GM21526 (cell line): ENCODE data around the gene SMAD4.

ENCODE experiments used
- ATAC-seq: cut with Tn5 transposase; IDR thresholded peaks from one replicate; pipeline ENCODE4 v1.9.1; 2021; ENCODE audit warnings: moderate library complexity; ENCODE audit not compliant: unreplicated experiment, low FRiP score

Gene SMAD4

DNA sequence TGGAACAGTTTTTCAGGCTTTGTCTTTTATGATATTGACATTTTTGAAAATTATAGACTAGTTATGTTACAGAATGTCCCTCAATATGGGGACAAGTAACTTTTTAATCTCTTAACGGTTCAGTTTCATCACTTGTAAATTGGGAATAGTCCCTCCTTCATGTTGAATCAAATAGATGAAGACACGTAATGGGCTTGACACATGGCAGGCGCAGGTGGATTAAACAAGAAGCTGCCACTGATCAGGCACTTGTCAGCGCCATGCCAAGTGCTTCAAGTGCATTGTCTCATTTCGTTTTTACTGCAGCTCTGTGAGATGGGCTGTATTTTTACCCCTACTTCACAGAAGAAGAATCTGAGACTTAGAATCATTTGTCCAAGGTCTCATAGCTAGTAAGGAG lies 9.5 kb upstream of the SMAD4 start:
- no peak for ATAC-seq

DNA sequence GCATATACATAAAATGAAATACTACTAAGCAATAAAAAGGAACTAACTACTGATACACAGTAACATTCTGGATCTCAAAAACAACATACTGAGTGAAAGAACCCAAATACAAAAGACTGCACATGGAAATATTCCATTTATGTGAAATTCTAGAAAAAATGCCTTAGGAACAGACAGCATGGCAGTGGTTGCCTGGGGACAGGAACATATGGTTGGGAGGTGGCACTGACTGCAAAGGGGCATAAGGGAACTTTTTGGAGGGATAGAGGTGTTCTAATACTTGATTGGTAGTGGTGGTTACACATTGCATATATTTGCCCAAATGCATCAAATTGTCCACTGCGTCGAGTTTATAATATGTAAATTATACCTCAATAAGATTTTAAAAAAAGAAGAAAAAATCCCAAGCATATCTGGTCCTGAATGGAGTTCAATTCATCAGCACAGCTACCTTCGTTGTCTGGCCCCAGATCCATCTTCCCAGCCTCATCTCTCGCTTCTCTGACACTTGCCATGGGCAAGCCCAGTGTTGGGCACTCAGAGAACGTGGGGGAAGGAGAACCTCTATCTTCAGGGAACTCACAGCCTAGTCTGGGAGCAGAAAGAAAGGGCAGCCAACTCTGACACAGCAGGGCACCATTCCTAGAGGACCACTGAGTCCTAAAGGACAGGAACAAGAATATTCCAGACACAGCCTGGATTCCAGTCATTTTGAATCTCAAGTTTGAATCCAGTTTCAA lies 8.6 kb upstream of the SMAD4 start:
- ATAC-seq, result no peak

DNA sequence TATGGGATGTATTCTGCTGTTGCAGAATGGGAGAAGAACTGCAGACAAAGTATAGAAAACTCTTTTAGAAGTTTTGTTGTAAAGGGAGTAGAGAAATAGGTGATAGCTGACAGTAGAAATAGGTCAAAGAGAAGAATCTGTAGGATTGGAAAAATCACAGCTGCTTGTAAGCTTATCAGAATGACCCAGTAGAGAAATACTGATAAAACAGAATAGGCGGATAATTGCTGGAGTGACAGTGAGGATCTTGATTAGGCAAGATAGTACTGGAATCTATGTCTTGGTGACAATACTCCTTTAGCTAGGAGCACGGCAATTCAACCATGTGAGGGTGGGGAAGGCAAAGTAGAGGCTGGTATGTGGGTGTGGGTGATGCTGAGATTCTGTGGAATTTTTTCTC lies 4.5 kb upstream of the SMAD4 start:
- no peak for ATAC-seq

DNA sequence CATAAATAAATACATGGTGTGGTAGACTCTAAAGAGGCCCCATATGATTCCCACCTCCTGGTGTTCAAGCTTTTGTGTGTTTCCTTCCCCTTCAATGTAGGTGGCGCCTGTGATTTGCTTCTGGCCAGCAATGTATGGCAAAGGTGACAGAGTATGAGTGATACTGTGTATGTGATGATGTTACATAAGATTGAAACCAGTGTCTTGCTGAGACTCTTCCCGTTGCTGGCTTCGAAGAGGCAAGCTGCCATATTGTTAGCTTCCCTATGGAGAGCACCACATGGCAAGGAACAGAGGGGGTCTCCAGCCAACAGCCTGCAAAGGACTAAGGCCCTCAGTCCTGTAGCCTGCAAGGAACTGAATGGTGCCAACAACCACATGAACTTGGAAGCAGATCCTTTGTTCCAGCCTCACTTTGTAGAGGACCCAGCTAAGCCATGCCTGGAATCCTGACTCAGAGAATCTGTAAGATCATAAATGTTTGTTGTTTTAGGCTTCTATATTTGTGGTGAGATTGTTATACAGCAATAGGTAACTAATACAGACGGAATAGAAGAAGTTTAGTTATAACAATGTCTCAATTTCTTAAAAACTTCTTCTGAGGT lies 1.7 kb upstream of the SMAD4 start:
- ATAC-seq, result no peak

DNA sequence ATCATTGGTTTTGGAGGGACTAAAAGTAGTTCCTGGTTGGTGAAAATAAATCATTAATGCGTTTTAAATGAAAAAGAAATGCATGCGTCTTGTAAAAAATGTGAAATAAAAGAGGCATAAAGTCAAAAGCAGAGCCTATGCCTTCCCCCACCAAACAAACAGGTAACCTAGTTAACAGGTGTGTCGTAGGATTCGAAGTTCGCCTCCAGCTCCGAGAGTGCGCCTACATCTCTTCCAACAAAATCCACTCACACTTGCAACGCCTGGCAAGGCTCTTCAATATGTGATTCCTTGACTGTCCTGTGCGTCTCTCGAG lies 677 bp upstream of the SMAD4 start:
- ATAC-seq, result no peak

DNA sequence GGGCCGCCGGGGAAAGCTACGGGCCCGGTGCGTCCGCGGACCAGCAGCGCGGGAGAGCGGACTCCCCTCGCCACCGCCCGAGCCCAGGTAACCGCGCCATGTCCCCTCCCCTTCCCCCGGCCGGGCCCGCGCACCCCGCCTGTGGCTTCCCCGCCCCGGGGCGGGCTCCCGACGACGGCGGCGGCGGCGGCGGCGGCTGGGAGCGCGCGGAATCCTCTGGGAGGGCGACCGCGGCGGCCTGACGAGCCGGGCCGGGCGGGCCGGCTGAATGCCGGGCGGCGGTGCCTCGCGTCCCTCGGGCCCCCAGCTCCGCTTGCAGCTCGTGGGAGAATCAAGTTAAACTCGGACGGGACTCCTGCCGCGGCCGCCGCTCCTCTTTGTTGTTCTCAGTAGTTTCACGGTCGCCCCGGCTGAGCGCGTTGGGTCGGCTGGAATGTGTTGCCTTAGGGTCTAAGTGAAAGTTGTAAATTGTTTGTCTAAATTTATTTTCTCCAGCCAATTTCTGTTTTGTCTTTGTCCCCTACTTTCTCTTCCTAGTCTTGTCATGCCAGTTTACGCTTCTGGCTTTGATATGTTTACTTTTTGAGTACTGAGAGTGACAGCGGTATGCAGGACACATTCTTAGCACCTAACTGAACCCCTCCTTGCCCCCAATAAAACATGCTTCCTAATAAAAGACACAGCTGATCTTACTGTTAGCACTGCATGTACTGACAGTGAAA lies 685 bp downstream of the SMAD4 start:
- ATAC-seq, result peak; percentile 58

DNA sequence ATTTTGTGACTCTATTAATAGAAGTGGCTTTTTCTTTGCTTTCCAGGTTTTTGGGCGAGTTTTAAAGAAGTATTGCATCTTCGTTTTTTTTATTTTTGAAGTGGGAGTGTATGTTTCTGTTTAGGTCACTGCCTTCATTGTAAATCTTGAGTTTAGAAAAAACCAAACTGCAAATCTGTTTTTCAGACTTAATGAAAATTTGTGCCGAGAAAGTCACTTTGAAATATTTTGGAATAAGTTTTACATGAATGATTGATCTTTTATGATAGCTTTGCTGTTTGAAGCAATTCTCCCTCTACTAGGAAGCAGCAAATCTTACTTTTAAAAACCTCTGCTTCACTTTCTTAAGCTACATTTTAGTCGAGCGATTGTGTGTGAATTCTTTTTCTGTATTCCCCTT lies 2.2 kb downstream of the SMAD4 start:
- ATAC-seq, result no peak

DNA sequence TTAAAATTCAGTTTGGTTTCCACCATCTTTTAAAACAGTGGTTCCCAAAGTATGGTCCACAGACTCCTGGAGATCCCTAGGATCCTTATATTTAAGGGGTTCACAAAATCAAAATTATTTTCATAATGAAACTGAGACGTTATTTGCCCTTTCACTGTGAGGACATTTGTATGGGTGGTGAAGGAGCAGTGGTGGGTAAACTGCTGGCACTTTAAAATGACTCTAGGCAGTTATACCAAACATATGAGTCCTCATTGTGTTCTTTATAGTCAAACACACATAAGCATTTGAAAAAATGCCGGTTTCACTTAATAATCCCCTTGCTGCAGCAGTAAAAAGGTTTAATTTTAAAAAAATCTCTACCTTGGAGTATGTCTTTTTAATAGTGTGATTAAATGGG lies 7.2 kb downstream of the SMAD4 start:
- no peak for ATAC-seq

DNA sequence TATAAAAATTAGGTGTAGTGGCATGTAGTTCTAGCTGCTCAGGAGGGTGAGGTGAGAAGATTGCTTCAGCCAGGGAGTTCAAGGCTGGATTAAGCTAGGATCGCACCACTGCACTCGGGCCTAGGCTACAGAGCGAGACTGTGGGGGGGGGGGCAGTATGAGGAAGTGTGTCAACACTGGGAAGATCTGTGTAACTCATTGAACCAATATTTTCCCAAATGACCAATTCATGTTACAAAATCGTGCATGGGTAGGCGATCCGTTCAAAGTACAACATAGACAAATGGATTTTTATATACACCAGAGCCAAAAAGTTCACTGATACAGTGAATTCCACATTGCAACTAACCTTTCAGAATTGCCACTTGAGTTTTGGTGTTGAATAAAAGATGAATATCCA lies 8.1 kb downstream of the SMAD4 start:
- no peak for ATAC-seq

DNA sequence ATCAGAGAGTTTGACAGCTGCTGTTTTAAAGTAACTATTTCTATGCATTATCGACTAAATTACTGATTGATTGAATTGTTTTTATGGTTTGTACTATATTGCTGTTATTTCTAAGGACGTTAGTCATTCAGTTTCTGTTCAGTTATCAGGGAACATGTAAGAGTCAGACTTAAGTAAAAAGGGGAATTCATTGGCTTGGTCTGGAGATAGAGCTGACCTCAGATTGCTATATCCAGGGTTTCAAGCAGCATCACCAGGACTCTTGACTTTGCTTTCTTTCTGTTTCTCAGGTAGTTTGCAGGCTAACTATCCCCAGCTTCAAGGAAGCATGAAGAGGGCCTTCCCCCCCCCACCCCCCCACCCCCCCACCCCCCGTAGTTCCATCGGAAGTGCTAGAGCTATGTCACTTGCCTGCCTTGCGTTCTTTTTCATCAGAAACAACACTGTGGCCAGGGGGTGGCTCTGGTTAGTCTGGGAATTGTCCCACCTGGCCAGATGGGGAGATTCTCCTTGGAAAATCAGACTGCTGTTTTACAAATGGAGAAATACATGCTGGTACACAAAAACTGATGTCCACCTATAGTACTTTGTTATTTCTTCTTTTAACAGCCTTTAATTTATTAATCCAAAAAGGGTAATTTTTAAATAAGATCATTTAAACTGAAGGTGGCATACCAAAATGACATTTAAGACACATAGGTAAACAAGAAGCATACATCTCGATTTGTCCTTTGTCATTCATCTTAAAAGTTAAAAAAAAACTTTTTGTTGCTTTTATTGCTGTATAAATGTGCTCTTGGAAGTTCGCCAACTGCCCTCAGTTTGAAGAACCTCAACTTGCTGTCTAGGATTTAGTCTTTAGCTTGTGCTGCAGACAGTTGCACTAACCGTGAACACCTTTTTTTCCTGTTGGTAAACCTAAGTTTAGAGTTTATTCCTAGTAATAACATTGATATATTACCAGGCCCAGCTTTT lies 9.4 kb downstream of the SMAD4 start:
- no peak for ATAC-seq

DNA sequence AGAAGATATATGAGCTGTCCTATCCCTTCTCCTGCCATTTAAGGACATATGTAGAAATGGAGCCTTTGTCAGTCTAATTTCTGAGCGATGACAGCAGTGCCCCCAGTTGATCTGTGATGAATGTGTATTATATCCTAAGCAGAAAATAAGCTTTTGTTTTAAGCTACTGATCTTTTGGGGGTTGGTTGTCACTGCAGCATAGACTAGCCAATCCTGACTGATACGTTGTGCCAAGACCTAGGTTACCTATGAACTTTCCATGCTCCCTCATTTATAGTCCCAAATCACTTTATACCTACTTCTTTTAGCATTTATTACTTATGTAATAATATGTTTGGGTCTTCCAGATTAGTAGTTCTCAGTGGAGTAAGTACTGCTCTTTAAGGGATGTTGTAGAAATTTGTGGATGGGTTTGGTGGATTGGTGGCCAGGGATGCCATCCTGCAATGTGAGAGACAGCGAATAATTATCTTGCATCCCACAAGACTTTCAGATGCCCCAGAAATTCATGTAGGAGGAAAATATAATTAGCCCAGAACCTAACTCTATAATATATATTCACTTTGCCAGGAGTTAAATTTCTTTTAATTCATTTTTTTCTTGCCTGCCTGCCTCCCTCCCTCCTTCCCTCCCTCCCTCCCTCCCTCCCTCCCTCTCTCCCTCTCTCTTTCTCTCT lies 11.8 kb downstream of the SMAD4 start:
- no peak for ATAC-seq

DNA sequence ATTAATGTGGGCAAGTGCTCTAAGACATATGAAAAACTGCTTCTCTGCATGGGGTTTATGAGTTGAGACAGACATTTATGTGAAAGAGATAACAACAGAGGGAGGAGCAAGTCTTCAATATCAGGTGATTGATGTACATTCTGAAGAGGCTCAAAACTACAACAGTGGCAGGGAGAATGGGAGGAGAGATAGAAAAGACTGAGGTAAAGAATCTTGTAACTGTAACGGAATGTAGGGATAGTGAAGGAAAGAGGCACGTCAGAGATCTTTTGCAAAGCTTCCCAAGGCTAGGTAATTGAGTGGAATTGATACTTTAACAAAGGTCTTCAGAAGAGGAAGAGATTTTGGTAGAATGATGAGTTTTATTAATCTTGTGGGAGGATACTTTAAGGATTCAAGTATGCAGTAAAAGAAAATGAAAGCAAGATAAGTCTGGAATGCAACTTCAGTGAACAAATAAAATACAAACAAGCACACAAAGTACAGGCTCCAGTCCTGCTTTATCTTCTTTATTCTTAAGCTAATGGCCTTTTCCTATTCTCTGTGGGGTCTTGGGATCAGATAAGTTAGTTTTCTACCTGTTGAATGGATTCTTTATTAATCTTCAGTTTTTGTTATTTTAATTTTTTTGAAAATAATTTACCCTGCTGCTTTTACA lies 15.0 kb downstream of the SMAD4 start:
- no peak for ATAC-seq

DNA sequence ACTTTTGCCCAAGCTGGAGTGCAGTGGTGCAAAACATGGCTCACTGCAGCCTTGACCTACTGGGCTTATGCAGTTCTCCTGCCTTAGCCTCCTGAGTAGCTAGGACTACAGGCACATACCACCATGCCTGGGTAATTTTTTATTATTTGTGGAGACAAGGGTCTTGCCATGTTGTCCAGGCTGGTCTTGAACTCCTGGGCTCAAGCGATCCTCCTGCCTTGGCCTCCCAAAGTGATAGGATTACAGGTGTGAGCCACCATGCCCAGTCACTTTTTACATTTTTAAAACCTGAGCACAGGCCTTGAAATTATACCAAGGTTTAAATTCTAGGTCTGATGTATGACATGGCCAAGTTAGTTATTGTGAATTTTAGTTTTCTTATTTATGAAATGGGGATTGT lies 18.2 kb downstream of the SMAD4 start:
- no peak for ATAC-seq

DNA sequence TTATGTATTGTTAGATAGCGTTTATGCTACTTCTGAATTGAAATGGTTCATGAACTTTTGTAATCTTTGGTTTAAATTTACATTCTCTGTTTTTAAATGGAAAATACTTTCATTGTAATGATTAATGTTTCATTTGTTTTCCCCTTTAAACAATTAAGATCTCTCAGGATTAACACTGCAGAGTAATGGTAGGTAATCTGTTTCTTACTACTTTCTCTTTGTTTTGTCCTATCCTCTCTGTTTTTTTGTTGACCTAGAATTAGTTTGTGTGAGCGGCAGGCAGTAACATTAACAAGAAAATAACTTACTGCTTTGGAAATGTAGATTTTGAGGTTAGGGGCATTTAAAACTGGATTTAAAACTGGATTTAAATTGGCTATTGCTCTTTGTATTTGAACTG lies 19.1 kb downstream of the SMAD4 start:
- ATAC-seq, result no peak

DNA sequence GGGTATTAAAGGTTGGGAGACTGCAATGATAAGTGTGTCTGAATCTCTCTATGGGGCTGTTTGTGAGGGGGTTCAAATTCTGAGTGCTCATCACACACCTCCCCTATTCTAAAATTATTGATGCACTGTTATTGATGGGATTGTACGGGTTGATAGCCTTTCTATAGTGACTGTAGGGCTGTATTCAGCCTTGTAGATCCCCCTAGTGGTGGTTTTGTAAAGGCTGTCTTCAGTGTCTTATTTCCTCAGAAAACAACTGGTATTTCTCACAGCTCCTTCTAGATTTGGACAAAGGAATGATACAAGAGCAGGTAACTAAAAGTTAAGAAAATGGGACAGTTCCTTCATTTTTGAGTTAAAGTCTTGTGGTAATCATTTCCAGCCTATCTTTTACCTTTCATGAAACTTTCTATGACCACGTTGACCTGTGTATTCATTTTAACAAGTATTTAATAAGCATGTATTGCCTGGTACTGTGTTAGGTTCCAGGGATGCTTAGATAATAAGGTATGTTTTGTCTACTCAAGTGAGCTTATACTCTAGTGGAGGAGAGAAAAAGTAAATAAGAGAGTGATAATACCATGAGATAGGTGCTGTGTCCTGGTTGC lies 21.2 kb downstream of the SMAD4 start:
- ATAC-seq, result peak; percentile 80

DNA sequence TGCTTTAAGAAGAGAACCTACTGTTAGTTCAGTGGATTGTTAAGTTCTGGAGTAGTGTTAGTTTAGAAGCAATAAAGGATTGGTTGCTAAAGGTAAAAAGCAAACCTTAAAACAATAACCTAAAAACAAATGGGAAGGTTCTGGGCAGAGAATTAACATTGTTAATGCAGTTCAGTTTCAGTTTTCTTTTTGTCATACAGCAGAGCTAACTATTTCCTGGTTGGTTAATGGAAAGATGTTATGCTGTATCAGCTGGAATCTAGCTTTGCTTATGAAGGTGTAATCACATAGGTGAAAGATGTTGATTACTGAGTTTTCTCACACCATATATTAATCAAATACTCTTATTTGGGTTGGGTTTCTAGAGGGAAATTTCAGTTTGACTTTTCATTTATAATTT lies 23.8 kb downstream of the SMAD4 start:
- peak; percentile 44 for ATAC-seq

DNA sequence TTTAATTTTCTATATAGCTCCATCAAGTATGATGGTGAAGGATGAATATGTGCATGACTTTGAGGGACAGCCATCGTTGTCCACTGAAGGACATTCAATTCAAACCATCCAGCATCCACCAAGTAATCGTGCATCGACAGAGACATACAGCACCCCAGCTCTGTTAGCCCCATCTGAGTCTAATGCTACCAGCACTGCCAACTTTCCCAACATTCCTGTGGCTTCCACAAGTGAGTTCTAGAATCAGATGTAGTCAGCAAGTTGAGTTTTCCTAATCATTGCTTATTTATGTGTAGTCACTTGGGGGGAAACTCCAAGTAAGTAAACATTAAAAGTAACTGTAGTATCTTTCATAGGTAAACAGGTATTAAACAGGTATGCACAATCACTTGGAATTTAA lies 24.8 kb downstream of the SMAD4 start:
- no peak for ATAC-seq

DNA sequence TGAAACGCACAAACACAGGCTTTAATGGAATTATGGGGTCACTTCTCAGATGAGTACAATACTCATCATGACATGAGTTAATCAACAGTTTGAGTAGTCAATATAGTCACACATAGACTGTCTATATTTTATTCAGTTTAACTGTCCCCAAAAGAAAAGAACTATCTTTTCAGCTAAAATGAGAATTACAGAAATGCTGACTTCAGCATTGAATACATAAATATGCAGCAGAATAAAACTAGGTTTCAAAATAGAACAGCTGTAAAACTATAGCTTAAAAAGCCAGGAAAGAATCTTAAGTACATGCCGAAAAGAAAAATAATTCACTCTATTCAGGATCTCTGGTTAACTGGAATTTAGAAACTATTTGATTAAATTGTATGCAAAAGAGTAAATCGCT lies 30.0 kb downstream of the SMAD4 start:
- no peak for ATAC-seq

DNA sequence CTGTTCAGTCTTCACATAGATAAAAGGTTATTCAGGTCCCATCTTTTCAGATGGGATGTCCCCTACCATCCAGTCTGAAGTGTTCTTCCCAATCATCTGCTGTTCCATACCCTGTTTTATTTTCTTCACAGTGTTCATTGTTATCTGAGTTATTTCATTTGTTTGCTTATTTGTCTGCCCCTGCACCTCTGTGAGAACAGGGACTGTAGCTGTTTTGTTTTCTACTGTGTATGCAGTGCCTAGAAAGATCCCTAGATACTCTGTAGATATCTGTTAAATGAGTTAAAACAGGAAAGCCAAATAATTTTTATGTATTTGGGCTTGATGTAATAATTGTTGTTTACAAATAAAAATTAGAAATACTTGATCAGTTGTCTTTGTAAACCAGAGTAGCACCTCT lies 34.2 kb downstream of the SMAD4 start:
- no peak for ATAC-seq

DNA sequence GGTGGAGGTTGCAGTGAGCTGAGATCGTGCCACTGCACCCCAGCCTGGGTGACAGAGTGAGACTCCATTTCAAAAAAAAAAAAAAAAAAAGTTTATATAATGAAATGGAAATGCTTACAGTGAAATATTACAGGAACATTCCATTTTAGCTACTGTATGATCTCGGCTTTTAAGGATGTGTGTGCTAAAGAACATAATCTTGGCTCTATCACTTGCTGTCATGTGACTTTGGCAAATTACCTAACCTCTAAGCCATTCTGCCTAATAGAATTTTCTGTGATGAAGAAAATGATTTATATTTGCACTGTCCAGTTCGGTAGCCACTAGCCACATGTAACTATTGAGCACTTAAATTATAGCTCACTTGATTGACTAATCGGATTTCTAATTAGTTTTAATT lies 36.3 kb downstream of the SMAD4 start:
- ATAC-seq, result no peak
